ENCODE measurements around the gene MEG3. TPM values are rescaled to one million over a fixed set of nuclear protein-coding genes. Genes with fewer than 3 reads are reported as not detected.
A peak's percentile ranks its signal among the peaks of the same experiment; 100 is the strongest.

Gene MEG3
- total and polyA plus RNA-seq, 2 donors (not counting 3 experiments of a cell fraction or from before 2014, with no cell fraction given): 378 to 508 TPM

GRCh38 chr14:100909439-100909838 is 83.5 kb downstream of the MEG3 start:
- H4K20me1 ChIP-seq (replicated peaks; ENCODE audit: control insufficient read depth, extremely low read depth, insufficient read depth, low read length): no peaks in the 10 kb centered on the region
- TF ChIP-seq GATA2 (IDR thresholded peaks at IDR 0.05; ENCODE audit: insufficient read depth, insufficient read length, low read depth, low read length): no peak
- no peak for TF ChIP-seq MAX (IDR thresholded peaks at IDR 0.05; ENCODE audit: insufficient read depth, insufficient read length)
- TF ChIP-seq EZH2 (IDR thresholded peaks at IDR 0.05; ENCODE audit: borderline replicate concordance, low read depth, low read length, severe bottlenecking): no peak
- TF ChIP-seq FOS (IDR thresholded peaks at IDR 0.05; ENCODE audit: borderline replicate concordance, insufficient read depth, low read length): no peak
- no peak for TF ChIP-seq MYC (IDR thresholded peaks at IDR 0.05; ENCODE audit: low read depth, low read length)
- TF ChIP-seq JUN (IDR thresholded peaks at IDR 0.05; ENCODE audit: borderline replicate concordance, insufficient read depth, insufficient read length, low read depth): no peak
- TF ChIP-seq POLR2A (IDR thresholded peaks at IDR 0.05; ENCODE audit: low read depth, low read length): no peak
- TF ChIP-seq CTCF (IDR thresholded peaks at IDR 0.05; ENCODE audit: extremely low read depth in 1 of 2, insufficient read depth in 1 of 2, low read depth in 1 of 2, low read length in 2 of 2): no peak
- TF ChIP-seq POLR2AphosphoS5 (IDR thresholded peaks at IDR 0.05; ENCODE audit: insufficient read depth, low read depth, low read length): no peak

More at GRCh38 chr14:100909439-100909838, 83.5 kb downstream of the MEG3 start:
- Histone ChIP-seq H3K9me1 (replicated peaks; ENCODE audit: control insufficient read depth, extremely low read depth, insufficient read depth, low read length) (no peaks in the 10 kb centered on the region), H3K9me3 (replicated peaks; ENCODE audit: control insufficient read depth, insufficient read depth, low read length) (no peaks in the 10 kb centered on the region), H3K36me3 (ENCODE audit: control insufficient read depth in 2 of 2, extremely low read depth in 1 of 2, insufficient read depth in 2 of 2, low read length in 2 of 2) (peaks cover 0 to 19% of the 10 kb centered on the region in 2 experiments), H3K4me2 (ENCODE audit: insufficient read depth, low read length) (no peak overlapping the region), H3K27ac (ENCODE audit: insufficient read depth, low read depth, low read length) (no peak overlapping the region), H3K4me3 (replicated peaks in 1 of 3; ENCODE audit: insufficient read depth in 1 of 3, low read depth in 1 of 3, low read length in 3 of 3) (no peak overlapping the region), H3K4me1 (ENCODE audit: control insufficient read depth, extremely low read depth, insufficient read depth, low read length) (peaks cover 4% of the 10 kb centered on the region), H3K27me3 (ENCODE audit: control insufficient read depth in 2 of 2, insufficient read depth in 2 of 2, low read length in 2 of 2) (peaks cover 0 to 3% of the 10 kb centered on the region in 2 experiments), H3K79me2 (ENCODE audit: control insufficient read depth, insufficient read depth, low read length) (no peaks in the 10 kb centered on the region), H2AFZ (ENCODE audit: low read depth, low read length) (no peak overlapping the region), H3K9ac (replicated peaks; ENCODE audit: extremely low read depth, insufficient read depth, low read length) (no peak overlapping the region)
- dilution Hi-C loops (cut with MboI; ENCODE audit: extremely low pct_ligation_motif_present, low sequenced_read_pairs): no loop called here
- FAIRE-seq: no peak
- POLR2A ChIA-PET: no interaction called here
- no peak for DNase-seq (ENCODE audit: low read depth, low spot score)
- CTCF ChIA-PET: no interaction called here
- intact Hi-C loops (cut with micrococcal nuclease): no loop called here
- BruUV-seq (replicated peaks): no TSS peak

MicroRNA genes within 50 kb of the gene (microRNA counts, 767-probe panel; counts per million panel counts)
- microRNA hsa-miR-127-3p (7,391 counts per million, percentile 97 among the panel's probes with 10 or more counts), microRNA hsa-miR-127-5p (723 counts per million, percentile 96 among the panel's probes with 10 or more counts), microRNA hsa-miR-136-5p (723 counts per million, percentile 96 among the panel's probes with 10 or more counts), microRNA hsa-miR-337-3p (723 counts per million, percentile 96 among the panel's probes with 10 or more counts), microRNA hsa-miR-337-5p (723 counts per million, percentile 96 among the panel's probes with 10 or more counts), microRNA hsa-miR-431-5p (723 counts per million, percentile 96 among the panel's probes with 10 or more counts), microRNA hsa-miR-432-5p (723 counts per million, percentile 96 among the panel's probes with 10 or more counts), microRNA hsa-miR-433 (723 counts per million, percentile 96 among the panel's probes with 10 or more counts), microRNA hsa-miR-493-3p (723 counts per million, percentile 96 among the panel's probes with 10 or more counts), microRNA hsa-miR-665 (723 counts per million, percentile 96 among the panel's probes with 10 or more counts), microRNA hsa-miR-770-5p (723 counts per million, percentile 96 among the panel's probes with 10 or more counts)

Small RNA genes within 50 kb of the gene (microRNA-seq; reads per million reads assigned to microRNA genes)
- 775 reads per million, percentile 79 among the genes with 10 or more reads in this experiment for gene MIR127 (ENCODE audit: borderline number of aligned reads, borderline replicate concordance)
- gene MIR136 (ENCODE audit: borderline number of aligned reads, borderline replicate concordance): 31.9 reads per million, percentile 40 among the genes with 10 or more reads in this experiment
- gene MIR2392 (ENCODE audit: borderline number of aligned reads, borderline replicate concordance): not detected
- gene MIR337 (ENCODE audit: borderline number of aligned reads, borderline replicate concordance): 538 reads per million, percentile 76 among the genes with 10 or more reads in this experiment
- 692 reads per million, percentile 78 among the genes with 10 or more reads in this experiment for gene MIR431 (ENCODE audit: borderline number of aligned reads, borderline replicate concordance)
- 233 reads per million, percentile 69 among the genes with 10 or more reads in this experiment for gene MIR432 (ENCODE audit: borderline number of aligned reads, borderline replicate concordance)
- gene MIR433 (ENCODE audit: borderline number of aligned reads, borderline replicate concordance): 139 reads per million, percentile 59 among the genes with 10 or more reads in this experiment
- gene MIR493 (ENCODE audit: borderline number of aligned reads, borderline replicate concordance): 881 reads per million, percentile 81 among the genes with 10 or more reads in this experiment
- gene MIR665 (ENCODE audit: borderline number of aligned reads, borderline replicate concordance): 13.1 reads per million, percentile 30 among the genes with 10 or more reads in this experiment

Small RNA genes within 50 kb of the gene (small RNA-seq; reads per million reads assigned to genes)
- gene AL117190.3 (ENCODE audit: insufficient read depth, insufficient read length, low read depth, low replicate concordance) (not detected), gene MIR127 (ENCODE audit: insufficient read depth, insufficient read length, low read depth, low replicate concordance) (not detected), gene MIR136 (ENCODE audit: insufficient read depth, insufficient read length, low read depth, low replicate concordance) (not detected), gene MIR2392 (ENCODE audit: insufficient read depth, insufficient read length, low read depth, low replicate concordance) (not detected), gene MIR337 (ENCODE audit: insufficient read depth, insufficient read length, low read depth, low replicate concordance) (2.4 reads per million, percentile 8 among the genes with 10 or more reads in this experiment), gene MIR431 (ENCODE audit: insufficient read depth, insufficient read length, low read depth, low replicate concordance) (not detected), gene MIR432 (ENCODE audit: insufficient read depth, insufficient read length, low read depth, low replicate concordance) (not detected), gene MIR433 (ENCODE audit: insufficient read depth, insufficient read length, low read depth, low replicate concordance) (not detected), gene MIR493 (ENCODE audit: insufficient read depth, insufficient read length, low read depth, low replicate concordance) (87.8 reads per million, percentile 96 among the genes with 10 or more reads in this experiment), gene RF01928 (ENCODE audit: insufficient read depth, insufficient read length, low read depth, low replicate concordance) (not detected), gene RF02145 (ENCODE audit: insufficient read depth, insufficient read length, low read depth, low replicate concordance) (not detected), gene SNORD112 (ENCODE audit: insufficient read depth, insufficient read length, low read depth, low replicate concordance) (171 reads per million, percentile 98 among the genes with 10 or more reads in this experiment)

Other genes with a start within 250 kb of the MEG3 start
- 0.46 and 0.49 TPM in 2 replicates for gene BEGAIN, start 238.7 kb upstream of the MEG3 start, total RNA-seq
- 0.14 TPM in 1 of 2 replicates, not detected in the other for gene BEGAIN, start 238.7 kb upstream of the MEG3 start, polyA plus RNA-seq
- not detected in 2 replicates for gene DLK1, start 99.2 kb upstream of the MEG3 start, total RNA-seq
- gene DLK1, start 99.2 kb upstream of the MEG3 start, polyA plus RNA-seq: not detected in 2 replicates
- not detected in 2 replicates for gene RTL1, start 77.6 kb downstream of the MEG3 start, total RNA-seq
- not detected in 2 replicates for gene RTL1, start 77.6 kb downstream of the MEG3 start, polyA plus RNA-seq